WTC11 (cell line): Measurements from ENCODE around the gene RARS2. TPM values are rescaled to one million over a fixed set of nuclear protein-coding genes. Genes with fewer than 3 reads are reported as not detected.

Experiments
- ATAC-seq: fragments of 200-7000 bp; cut with Tn5 transposase; 2 replicates; pipeline ENCODE4 v1.10.0; 2021; ENCODE audit warnings: mild to moderate bottlenecking, moderate library complexity
- CTCF ChIA-PET: fragments of 300-600 bp; sonication (Branson Sonifier 250); formaldehyde crosslinking; loops from one replicate; lab custom pipeline; 2021; ENCODE audit warnings: antibody characterized with exemption; lab: Charles Lee
- POLR2A ChIA-PET: fragments of 350-600 bp; sonication (Branson Sonifier 250); formaldehyde crosslinking; loops from one replicate; lab custom pipeline; 2021; ENCODE audit warnings: antibody characterized with exemption; lab: Charles Lee
- DNase-seq: peaks from one replicate; pipeline ENCODE4 v3.0.0; 2021; ENCODE audit warnings: low spot score
- H3K27ac Mint-ChIP-seq: 2 replicates; pipeline ENCODE4 v1.8.0; 2021; ENCODE audit warnings: mixed read lengths
- H3K27me3 Mint-ChIP-seq: 2 replicates; pipeline ENCODE4 v1.8.0; 2021; ENCODE audit warnings: low read depth, mild to moderate bottlenecking, moderate library complexity, mixed read lengths
- H3K36me3 Mint-ChIP-seq: 2 replicates; pipeline ENCODE4 v1.8.0; 2021; ENCODE audit warnings: mixed read lengths
- H3K4me1 Mint-ChIP-seq: 2 replicates; pipeline ENCODE4 v1.8.0; 2022; ENCODE audit warnings: mixed read lengths
- H3K4me3 Mint-ChIP-seq: 2 replicates; pipeline ENCODE4 v1.8.0; 2021; ENCODE audit warnings: mild to moderate bottlenecking, moderate library complexity, mixed read lengths
- H3K9me3 Mint-ChIP-seq: 2 replicates; pipeline ENCODE4 v1.8.0; 2021; ENCODE audit warnings: mixed read lengths
- ATF1 ChIP-seq: sonication (generic); formaldehyde crosslinking; IDR thresholded peaks from 2 replicates; pipeline ENCODE4 v1.8.1; 2023; ENCODE audit warnings: mild to moderate bottlenecking, moderate library complexity, missing genetic modification reagents
- CDX4 ChIP-seq: fragments of 250-450 bp; sonication (Bioruptor Pico); IDR thresholded peaks from 2 replicates; pipeline ENCODE4 v1.9.0; 2021; ENCODE audit warnings: moderate library complexity, mild to moderate bottlenecking, inconsistent platforms, borderline replicate concordance
- ELF4 ChIP-seq: sonication (generic); formaldehyde crosslinking; IDR thresholded peaks from 2 replicates; pipeline ENCODE4 v1.8.1; 2022; ENCODE audit warnings: low read depth, mild to moderate bottlenecking, moderate library complexity, missing genetic modification reagents
- GABPB1 ChIP-seq: sonication (generic); formaldehyde crosslinking; IDR thresholded peaks from 2 replicates; pipeline ENCODE4 v1.8.1; 2023; ENCODE audit warnings: mild to moderate bottlenecking, missing genetic modification reagents
- GRHL2 ChIP-seq: fragments of 250-450 bp; sonication (Bioruptor Pico); IDR thresholded peaks from 2 replicates; pipeline ENCODE4 v1.8.0; 2022; ENCODE audit warnings: mild to moderate bottlenecking, moderate library complexity; ENCODE audit not compliant: insufficient replicate concordance, severe bottlenecking
- GTF2I ChIP-seq: fragments of 250-450 bp; sonication (Bioruptor Pico); conservative IDR thresholded peaks from 2 replicates; pipeline ENCODE4 v1.4.0; 2021; ENCODE audit warnings: mild to moderate bottlenecking
- KAT7 ChIP-seq: sonication (generic); formaldehyde crosslinking; IDR thresholded peaks from 2 replicates; pipeline ENCODE4 v1.8.1; 2023; ENCODE audit warnings: missing genetic modification reagents, mild to moderate bottlenecking, borderline replicate concordance
- NR1H2 ChIP-seq: sonication (generic); formaldehyde crosslinking; IDR thresholded peaks from 2 replicates; pipeline ENCODE4 v1.9.0; 2021; ENCODE audit warnings: mild to moderate bottlenecking, moderate library complexity, missing genetic modification reagents
- NR3C1 ChIP-seq: sonication (generic); formaldehyde crosslinking; conservative IDR thresholded peaks from 2 replicates; pipeline ENCODE4 v1.8.1; 2023; ENCODE audit warnings: low read depth, mild to moderate bottlenecking, missing genetic modification reagents
- PRRX2 ChIP-seq: fragments of 250-450 bp; sonication (Bioruptor Pico); IDR thresholded peaks from 2 replicates; pipeline ENCODE4 v1.8.0; 2021; ENCODE audit warnings: mild to moderate bottlenecking
- RORB ChIP-seq: fragments of 250-450 bp; sonication (Bioruptor Pico); IDR thresholded peaks from 2 replicates; pipeline ENCODE4 v1.9.0; 2021; ENCODE audit warnings: mild to moderate bottlenecking
- STAT6 ChIP-seq: sonication (generic); formaldehyde crosslinking; conservative IDR thresholded peaks from 2 replicates; pipeline ENCODE4 v1.8.1; 2023; ENCODE audit warnings: mild to moderate bottlenecking, low read depth, missing genetic modification reagents, moderate library complexity
- TEAD4 ChIP-seq: sonication (generic); formaldehyde crosslinking; IDR thresholded peaks from 2 replicates; pipeline ENCODE4 v1.8.0; 2022; ENCODE audit warnings: mild to moderate bottlenecking, missing genetic modification reagents
- TP53 ChIP-seq: sonication (generic); formaldehyde crosslinking; IDR thresholded peaks from 2 replicates; pipeline ENCODE4 v1.8.1; 2023; ENCODE audit warnings: mild to moderate bottlenecking, missing genetic modification reagents
- ZMAT4 ChIP-seq: fragments of 250-450 bp; sonication (Bioruptor Pico); IDR thresholded peaks from 2 replicates; pipeline ENCODE4 v1.9.0; 2021; ENCODE audit warnings: mild to moderate bottlenecking
- ZNF121 ChIP-seq: sonication (generic); formaldehyde crosslinking; IDR thresholded peaks from 2 replicates; pipeline ENCODE4 v1.8.0; 2023; ENCODE audit warnings: missing genetic modification reagents
- ZNF219 ChIP-seq: sonication (generic); formaldehyde crosslinking; IDR thresholded peaks from 2 replicates; pipeline ENCODE4 v1.8.0; 2023; ENCODE audit warnings: missing genetic modification reagents, mild to moderate bottlenecking, borderline replicate concordance
- ZNF317 ChIP-seq: sonication (generic); formaldehyde crosslinking; IDR thresholded peaks from 2 replicates; pipeline ENCODE4 v1.8.1; 2023; ENCODE audit warnings: low read depth, mild to moderate bottlenecking, moderate library complexity, missing genetic modification reagents, borderline replicate concordance
- ZNF396 ChIP-seq: fragments of 250-450 bp; sonication (Bioruptor Pico); IDR thresholded peaks from 2 replicates; pipeline ENCODE4 v1.8.0; 2021; ENCODE audit warnings: mild to moderate bottlenecking, moderate library complexity, borderline replicate concordance
- ZNF671 ChIP-seq: fragments of 250-450 bp; sonication (Bioruptor Pico); IDR thresholded peaks from 2 replicates; pipeline ENCODE4 v1.8.0; 2021; ENCODE audit warnings: mild to moderate bottlenecking
- total RNA-seq: library from RNA; stranded (reverse); gene quantifications from 3 replicates; pipeline ENCODE4 v1.2.3, GENCODE V29; 2021
- TF ChIP-seq, protein P1 (sequence below): sonication (generic); formaldehyde crosslinking; IDR thresholded peaks from 2 replicates; pipeline ENCODE4 v1.8.1; 2023; ENCODE audit warnings: mild to moderate bottlenecking, missing genetic modification reagents, moderate library complexity
- TF ChIP-seq, protein P2 (sequence below): fragments of 250-450 bp; sonication (Bioruptor Pico); IDR thresholded peaks from 2 replicates; pipeline ENCODE4 v1.9.0; 2021; ENCODE audit warnings: mild to moderate bottlenecking, borderline replicate concordance

The RARS2 gene
- total RNA-seq, 1 experiment from 2014 or later = 32.9 TPM

GRCh38 chr6:87498048-87498447 is 91.7 kb downstream of the RARS2 start:
- H3K36me3 Mint-ChIP-seq = no peaks in the 10 kb centered on the region
- H3K27ac Mint-ChIP-seq = no peak overlapping the region
- CTCF ChIA-PET = interaction anchor here (0.9 to 1.5 kb wide), 2 partner anchors 105 to 419 kb away, joined by 3 to 5 read pairs; no protein-coding TSS in a partner anchor

DNA sequence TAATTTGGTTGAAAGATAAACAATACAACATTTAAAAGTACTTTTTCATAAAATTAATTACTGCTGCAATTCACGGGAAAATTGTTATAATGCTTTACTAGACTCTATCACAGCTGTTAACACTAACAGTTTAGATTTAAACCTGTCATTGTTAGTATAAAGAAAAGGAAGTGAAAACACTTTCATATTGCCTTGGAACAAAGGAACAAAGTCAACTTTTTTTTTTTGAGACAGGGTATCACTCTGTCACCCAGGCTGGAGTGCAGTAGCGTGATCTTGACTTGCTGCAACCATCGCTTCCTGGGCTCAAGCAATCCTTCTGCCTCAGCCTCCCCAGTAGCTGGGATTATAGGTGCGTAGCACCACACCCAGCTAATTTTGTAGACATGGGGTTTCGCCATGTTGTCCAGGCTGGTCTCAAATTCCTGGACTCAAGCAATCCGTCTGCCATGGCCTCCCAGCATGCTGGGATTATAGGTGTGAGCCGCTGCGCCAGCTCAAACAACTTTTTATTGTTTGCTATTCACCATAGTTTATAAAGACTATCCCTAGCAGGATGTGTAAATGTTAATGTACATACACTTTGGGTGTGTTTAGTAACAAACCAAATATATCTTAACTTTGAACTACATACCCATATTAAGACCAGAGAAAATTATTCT is 94.9 kb downstream of the RARS2 start:
- Mint-ChIP-seq H3K9me3 (no peaks in the 10 kb centered on the region), H3K27ac (no peak overlapping the region), H3K4me3 (no peak overlapping the region), H3K27me3 (no peaks in the 10 kb centered on the region), H3K4me1 (no peaks in the 10 kb centered on the region), H3K36me3 (no peaks in the 10 kb centered on the region)
- no peak for DNase-seq
- CTCF ChIA-PET = interaction anchor here (0.7 to 1.5 kb wide), 2 partner anchors 11 to 158 kb away, joined by 3 to 4 read pairs; no protein-coding TSS in a partner anchor
- POLR2A ChIA-PET = interaction anchor here (0.6 to 1.1 kb wide), 3 partner anchors 11 to 1824 kb away, joined by 3 to 5 read pairs (median 3); no protein-coding TSS in a partner anchor
- no peak for ATAC-seq
- TF ChIP-seq ZNF671 (CRISPR knock-in tag) = no peak
- no peak for TF ChIP-seq ELF4 (CRISPR knock-in tag)
- no peak for TF ChIP-seq NR1H2
- no peak for TF ChIP-seq GTF2I
- no peak for TF ChIP-seq NR3C1
- no peak for TF ChIP-seq GRHL2 (CRISPR knock-in tag)
- TF ChIP-seq ZMAT4 (CRISPR knock-in tag) = no peak
- TF ChIP-seq ZNF219 = no peak
- TF ChIP-seq, protein P1, sequence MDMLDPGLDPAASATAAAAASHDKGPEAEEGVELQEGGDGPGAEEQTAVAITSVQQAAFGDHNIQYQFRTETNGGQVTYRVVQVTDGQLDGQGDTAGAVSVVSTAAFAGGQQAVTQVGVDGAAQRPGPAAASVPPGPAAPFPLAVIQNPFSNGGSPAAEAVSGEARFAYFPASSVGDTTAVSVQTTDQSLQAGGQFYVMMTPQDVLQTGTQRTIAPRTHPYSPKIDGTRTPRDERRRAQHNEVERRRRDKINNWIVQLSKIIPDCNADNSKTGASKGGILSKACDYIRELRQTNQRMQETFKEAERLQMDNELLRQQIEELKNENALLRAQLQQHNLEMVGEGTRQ (CRISPR knock-in tag) = no peak
- no peak for TF ChIP-seq ZNF121
- TF ChIP-seq TP53 (CRISPR knock-in tag) = no peak
- no peak for TF ChIP-seq STAT6 (CRISPR knock-in tag)
- no peak for TF ChIP-seq TEAD4
- TF ChIP-seq, protein P2, sequence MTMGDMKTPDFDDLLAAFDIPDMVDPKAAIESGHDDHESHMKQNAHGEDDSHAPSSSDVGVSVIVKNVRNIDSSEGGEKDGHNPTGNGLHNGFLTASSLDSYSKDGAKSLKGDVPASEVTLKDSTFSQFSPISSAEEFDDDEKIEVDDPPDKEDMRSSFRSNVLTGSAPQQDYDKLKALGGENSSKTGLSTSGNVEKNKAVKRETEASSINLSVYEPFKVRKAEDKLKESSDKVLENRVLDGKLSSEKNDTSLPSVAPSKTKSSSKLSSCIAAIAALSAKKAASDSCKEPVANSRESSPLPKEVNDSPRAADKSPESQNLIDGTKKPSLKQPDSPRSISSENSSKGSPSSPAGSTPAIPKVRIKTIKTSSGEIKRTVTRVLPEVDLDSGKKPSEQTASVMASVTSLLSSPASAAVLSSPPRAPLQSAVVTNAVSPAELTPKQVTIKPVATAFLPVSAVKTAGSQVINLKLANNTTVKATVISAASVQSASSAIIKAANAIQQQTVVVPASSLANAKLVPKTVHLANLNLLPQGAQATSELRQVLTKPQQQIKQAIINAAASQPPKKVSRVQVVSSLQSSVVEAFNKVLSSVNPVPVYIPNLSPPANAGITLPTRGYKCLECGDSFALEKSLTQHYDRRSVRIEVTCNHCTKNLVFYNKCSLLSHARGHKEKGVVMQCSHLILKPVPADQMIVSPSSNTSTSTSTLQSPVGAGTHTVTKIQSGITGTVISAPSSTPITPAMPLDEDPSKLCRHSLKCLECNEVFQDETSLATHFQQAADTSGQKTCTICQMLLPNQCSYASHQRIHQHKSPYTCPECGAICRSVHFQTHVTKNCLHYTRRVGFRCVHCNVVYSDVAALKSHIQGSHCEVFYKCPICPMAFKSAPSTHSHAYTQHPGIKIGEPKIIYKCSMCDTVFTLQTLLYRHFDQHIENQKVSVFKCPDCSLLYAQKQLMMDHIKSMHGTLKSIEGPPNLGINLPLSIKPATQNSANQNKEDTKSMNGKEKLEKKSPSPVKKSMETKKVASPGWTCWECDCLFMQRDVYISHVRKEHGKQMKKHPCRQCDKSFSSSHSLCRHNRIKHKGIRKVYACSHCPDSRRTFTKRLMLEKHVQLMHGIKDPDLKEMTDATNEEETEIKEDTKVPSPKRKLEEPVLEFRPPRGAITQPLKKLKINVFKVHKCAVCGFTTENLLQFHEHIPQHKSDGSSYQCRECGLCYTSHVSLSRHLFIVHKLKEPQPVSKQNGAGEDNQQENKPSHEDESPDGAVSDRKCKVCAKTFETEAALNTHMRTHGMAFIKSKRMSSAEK (CRISPR knock-in tag) = no peak

More at GRCh38 chr6:87498048-87498447, 91.7 kb downstream of the RARS2 start:
- H3K27me3 Mint-ChIP-seq = no peaks in the 10 kb centered on the region
- POLR2A ChIA-PET = no interaction called here
- ATAC-seq = no peak
- no peak for DNase-seq
- H3K4me1 Mint-ChIP-seq = no peaks in the 10 kb centered on the region
- TF ChIP-seq ZNF317 (CRISPR knock-in tag) = no peak
- TF ChIP-seq ZNF396 (CRISPR knock-in tag) = no peak
- no peak for TF ChIP-seq STAT6 (CRISPR knock-in tag)
- no peak for TF ChIP-seq PRRX2 (CRISPR knock-in tag)
- TF ChIP-seq ATF1 = no peak
- TF ChIP-seq KAT7 (CRISPR knock-in tag) = no peak
- TF ChIP-seq CDX4 (CRISPR knock-in tag) = no peak
- no peak for TF ChIP-seq GABPB1
- no peak for TF ChIP-seq RORB (CRISPR knock-in tag)
- TF ChIP-seq ZNF219 = no peak
- H3K9me3 Mint-ChIP-seq = no peaks in the 10 kb centered on the region
- no peak overlapping the region for H3K4me3 Mint-ChIP-seq
